Peyer's patch (tissue), 4 donors: ENCODE measurements around the gene ACBD6.

Source experiments
- CTCF ChIP-seq, 6 experiments: fragments of 450-650 bp in 4 of 6; fragments of 200-600 bp in 2 of 6; sonication (generic) in 1 of 6; IDR thresholded peaks; one replicate each; pipeline ENCODE4 v1.5.1; 2017 to 2019; ENCODE audit warnings: antibody characterized with exemption in 6 of 6, mild to moderate bottlenecking in 3 of 6, moderate library complexity in 1 of 6
- POLR2A ChIP-seq, 2 donors: fragments of 450-650 bp; IDR thresholded peaks; one replicate each; pipeline ENCODE4 v1.5.1; 2017; ENCODE audit warnings: antibody characterized with exemption in 2 of 2, mild to moderate bottlenecking in 2 of 2, moderate library complexity in 2 of 2

GRCh38 chr1:180248731-180249681 lies 253.4 kb downstream of the ACBD6 start:
- TF ChIP-seq CTCF (IDR thresholded peaks at IDR 0.05) (no peak), POLR2A (IDR thresholded peaks at IDR 0.05) (no peak)
